ENCODE measurements around the gene LRRC70.
A peak's percentile ranks its signal among the peaks of the same experiment; 100 is the strongest.

LRRC70 gene

GRCh38 chr5:62584391-62584790, 5.8 kb downstream of the LRRC70 start:
- H3K4me3 ChIP-seq (ENCODE audit: low read length): no peak overlapping the region
- no peak for TF ChIP-seq CTCF (conservative IDR thresholded peaks at IDR 0.05; ENCODE audit: low read length)
- DNase-seq (ENCODE audit: low read depth): no peak

GRCh38 chr5:62585306-62585705, 6.7 kb downstream of the LRRC70 start:
- no peak for TF ChIP-seq CTCF (conservative IDR thresholded peaks at IDR 0.05; ENCODE audit: low read length)
- no peak overlapping the region for H3K4me3 ChIP-seq (ENCODE audit: low read length)
- DNase-seq (ENCODE audit: low read depth): no peak

GRCh38 chr5:62585751-62586150, 7.1 kb downstream of the LRRC70 start:
- no peak overlapping the region for H3K4me3 ChIP-seq (ENCODE audit: low read length)
- no peak for DNase-seq (ENCODE audit: low read depth)
- TF ChIP-seq CTCF (conservative IDR thresholded peaks at IDR 0.05; ENCODE audit: low read length): no peak

- no peak for TF ChIP-seq CTCF (conservative IDR thresholded peaks at IDR 0.05; ENCODE audit: low read length)
- no peak overlapping the region for H3K4me3 ChIP-seq (ENCODE audit: low read length)
- DNase-seq (ENCODE audit: low read depth): peak; percentile 38
Observed at GRCh38 chr5:62587737-62588136, 9.1 kb downstream of the LRRC70 start.

GRCh38 chr5:62588668-62589067, 10.0 kb downstream of the LRRC70 start:
- DNase-seq (ENCODE audit: low read depth): no peak
- H3K4me3 ChIP-seq (ENCODE audit: low read length): no peak overlapping the region
- TF ChIP-seq CTCF (conservative IDR thresholded peaks at IDR 0.05; ENCODE audit: low read length): no peak

- DNase-seq (ENCODE audit: low read depth): no peak
- TF ChIP-seq CTCF (conservative IDR thresholded peaks at IDR 0.05; ENCODE audit: low read length): no peak
- H3K4me3 ChIP-seq (ENCODE audit: low read length): no peak overlapping the region
Observed at GRCh38 chr5:62589504-62589903, 10.9 kb downstream of the LRRC70 start.

- no peak for DNase-seq (ENCODE audit: low read depth)
- TF ChIP-seq CTCF (conservative IDR thresholded peaks at IDR 0.05; ENCODE audit: low read length): no peak
- no peak overlapping the region for H3K4me3 ChIP-seq (ENCODE audit: low read length)
Observed at GRCh38 chr5:62590387-62590786, 11.8 kb downstream of the LRRC70 start.
